ENCODE measurements around the gene ATP1A3.

The ATP1A3 gene

GRCh38 chr19:41918653-41919244 is 75.3 kb downstream of the ATP1A3 start:
- Histone ChIP-seq H3K4me1 (ENCODE audit: insufficient read depth, low read length) (0 out of 2 replicates have a peak, but pooled peaks cover 4% of the 10 kb centered on the region), H3K36me3 (ENCODE audit: insufficient read depth, low read length) (no peaks in the 10 kb centered on the region), H3K27ac (ENCODE audit: low read depth, low read length) (no peak overlapping the region), H3K4me3 (ENCODE audit: low read length) (no peak overlapping the region), H3K9ac (ENCODE audit: low read depth, low read length) (no peak overlapping the region), H3K9me3 (ENCODE audit: insufficient read depth, low read depth, low read length) (no peaks in the 10 kb centered on the region), H3K27me3 (ENCODE audit: insufficient read depth, low read length) (peaks cover 98% of the 10 kb centered on the region)
- 86% methylated on average over 5 of the region's 5 CpGs for WGBS

- H3K9me3 ChIP-seq (ENCODE audit: insufficient read depth, low read depth, low read length): no peaks in the 10 kb centered on the region
- H3K4me3 ChIP-seq (ENCODE audit: low read length): no peak overlapping the region
- H3K27me3 ChIP-seq (ENCODE audit: insufficient read depth, low read length): peaks cover 100% of the 10 kb centered on the region
- WGBS: 94% methylated on average over 6 of the region's 6 CpGs
- H3K36me3 ChIP-seq (ENCODE audit: insufficient read depth, low read length): no peaks in the 10 kb centered on the region
- no peak overlapping the region for H3K9ac ChIP-seq (ENCODE audit: low read depth, low read length)
- no peak overlapping the region for H3K27ac ChIP-seq (ENCODE audit: low read depth, low read length)
- H3K4me1 ChIP-seq (ENCODE audit: insufficient read depth, low read length): 0 out of 2 replicates have a peak, but pooled peaks cover 4% of the 10 kb centered on the region
Measured at GRCh38 chr19:41918095-41918494, 75.9 kb downstream of the ATP1A3 start.

GRCh38 chr19:41917676-41918075 is 76.4 kb downstream of the ATP1A3 start:
- Histone ChIP-seq H3K36me3 (ENCODE audit: insufficient read depth, low read length) (no peaks in the 10 kb centered on the region), H3K9me3 (ENCODE audit: insufficient read depth, low read depth, low read length) (no peaks in the 10 kb centered on the region), H3K4me3 (ENCODE audit: low read length) (no peak overlapping the region), H3K9ac (ENCODE audit: low read depth, low read length) (no peak overlapping the region), H3K27ac (ENCODE audit: low read depth, low read length) (no peak overlapping the region), H3K4me1 (ENCODE audit: insufficient read depth, low read length) (0 out of 2 replicates have a peak, but pooled peaks cover 4% of the 10 kb centered on the region), H3K27me3 (ENCODE audit: insufficient read depth, low read length) (peaks cover 100% of the 10 kb centered on the region)
- 80% methylated on average over 12 of the region's 12 CpGs for WGBS

All from HUES64 (cell line).